Thyroid gland (tissue), 4 donors: Measurements from ENCODE around the gene HTR3E. TPM values are rescaled to one million over a fixed set of nuclear protein-coding genes. Genes with fewer than 3 reads are reported as not detected.
"Not testable (repeated sequence)": the region's sequence is repeated elsewhere in the genome, so short reads cannot be mapped to it uniquely, and the experiment has no call there.

ENCODE experiments used
- DNase-seq, 2 donors: peaks; one replicate each; pipeline ENCODE4 v3.0.0-alpha.2; 2019
- H3K27ac ChIP-seq, 3 donors: fragments of 200-600 bp; sonication (generic); 1 replicate in 2 of 3; 2 replicates in 1 of 3; pipeline ENCODE4 v1.5.1; 2016 to 2019; ENCODE audit warnings: mild to moderate bottlenecking in 1 of 3, moderate library complexity in 1 of 3
- H3K27me3 ChIP-seq: fragments of 200-600 bp; sonication (generic); one replicate; pipeline ENCODE4 v1.5.1; 2019
- H3K36me3 ChIP-seq, 2 donors: fragments of 200-600 bp; sonication (generic); one replicate each; pipeline ENCODE4 v1.5.1; 2016 to 2019
- H3K4me1 ChIP-seq, 2 donors: fragments of 200-600 bp; sonication (generic); one replicate each; pipeline ENCODE4 v1.5.1; 2017 to 2019
- H3K4me3 ChIP-seq, 3 donors: fragments of 200-600 bp; sonication (generic); replicated peaks in 1 of 3; 1 replicate in 2 of 3; 2 replicates in 1 of 3; pipeline ENCODE4 v1.5.1; 2016; ENCODE audit warnings: mild to moderate bottlenecking in 1 of 3
- H3K9me3 ChIP-seq: fragments of 200-600 bp; sonication (generic); one replicate; pipeline ENCODE4 v1.5.1; 2017
- CTCF ChIP-seq, 6 experiments: fragments of 200-600 bp in 3 of 6; fragments of 450-650 bp in 3 of 6; sonication (generic) in 3 of 6; IDR thresholded peaks; one replicate each; pipeline ENCODE4 v1.5.1; 2016 to 2019; ENCODE audit warnings: antibody characterized with exemption in 6 of 6, mild to moderate bottlenecking in 2 of 6, inconsistent platforms in 1 of 6, moderate library complexity in 1 of 6
- POLR2A ChIP-seq, 2 donors: fragments of 450-650 bp; IDR thresholded peaks; one replicate each; pipeline ENCODE4 v1.6.1; 2017; ENCODE audit warnings: antibody characterized with exemption in 2 of 2, mild to moderate bottlenecking in 2 of 2, moderate library complexity in 1 of 2
- WGBS, 2 donors: methylation state at CpG; one replicate each; pipeline ENCODE4 v1.1.5; 2017; 5-methylcytosine and 5-hydroxymethylcytosine counted together
- intact Hi-C: fragments of 100-400 bp; cut with DNase I; formaldehyde crosslinking; loops from one replicate; pipeline ENCODE4 v1.15.1; 2023
- total RNA-seq, 4 donors: library from RNA; depleted of rRNA; stranded (reverse); fragments of >200 nt; gene quantifications; one replicate each; pipeline ENCODE4 v1.2.3, GENCODE V29; 2016

Gene HTR3E
- total RNA-seq, 4 donors from 2014 or later: not detected

DNA sequence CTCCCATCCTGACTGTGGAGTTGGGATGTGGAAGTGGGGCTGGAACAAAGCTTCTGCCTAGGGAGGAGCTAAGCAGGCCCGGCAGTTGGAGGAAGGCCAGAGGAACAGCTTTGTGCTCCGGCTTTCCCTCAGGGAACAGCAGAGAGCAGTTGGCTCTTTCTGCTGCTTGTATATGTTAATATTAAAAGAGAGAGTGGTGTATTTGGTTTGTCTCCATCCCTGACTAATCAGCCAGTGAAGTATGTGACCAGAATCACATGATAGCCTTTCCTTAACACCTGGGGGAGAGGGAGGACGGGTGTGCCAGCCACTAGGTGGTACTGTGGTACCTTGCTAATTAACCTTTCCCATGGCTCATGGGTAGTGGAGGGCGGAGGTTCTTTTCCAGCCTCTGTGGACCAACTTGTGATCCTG lies 48.3 kb downstream of the HTR3E start:
- Histone ChIP-seq H3K4me3 (no peak overlapping the region), H3K27me3 (no peaks in the 10 kb centered on the region), H3K4me1 (no peaks in the 10 kb centered on the region), H3K36me3 (peaks cover 53 to 58% of the 10 kb centered on the region in 2 donors), H3K9me3 (no peaks in the 10 kb centered on the region), H3K27ac (no peak overlapping the region)
- 48 to 54% methylated on average over 4 of the region's 4 CpGs for WGBS, 2 donors
- TF ChIP-seq CTCF (IDR thresholded peaks at IDR 0.05) (peak in 3 of 6 experiments; percentile 45 to 50 (median 47)), POLR2A (IDR thresholded peaks at IDR 0.05) (no peak)
- intact Hi-C loops: loop anchor here (10.0 kb wide), 1 partner anchor 250 kb away; no protein-coding TSS in a partner anchor
- peak; percentile 51 to 55 for DNase-seq

DNA sequence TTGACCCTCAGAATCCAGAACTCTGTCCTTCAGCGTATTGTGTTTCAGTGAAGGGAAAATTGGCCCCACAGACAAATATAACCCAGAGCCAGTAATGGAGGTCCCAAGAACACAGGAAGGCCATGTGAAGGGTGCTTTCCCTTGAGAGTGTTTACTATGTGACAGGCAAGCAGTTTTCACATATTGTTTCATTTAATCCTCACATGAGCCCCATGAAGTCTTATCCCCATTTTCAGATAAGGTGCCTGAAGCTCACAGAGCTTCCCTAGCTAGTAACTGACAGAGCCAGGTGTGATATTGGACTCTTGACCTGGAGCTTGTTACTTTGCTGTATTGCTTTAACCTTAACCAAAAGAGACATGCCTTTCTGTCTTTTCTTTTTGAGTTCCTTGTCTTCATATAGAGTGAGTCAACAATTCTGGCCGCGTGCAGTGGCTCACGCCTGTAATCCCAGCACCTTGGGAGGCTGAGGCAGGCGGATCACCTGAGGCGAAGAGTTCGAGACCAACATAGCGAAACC lies 48.9 kb downstream of the HTR3E start:
- Histone ChIP-seq H3K9me3 (no peaks in the 10 kb centered on the region), H3K4me3 (no peak overlapping the region), H3K4me1 (no peaks in the 10 kb centered on the region), H3K27ac (no peak overlapping the region), H3K36me3 (peaks cover 46 to 52% of the 10 kb centered on the region in 2 donors), H3K27me3 (no peaks in the 10 kb centered on the region)
- intact Hi-C loops: loop anchor here (10.0 kb wide), 1 partner anchor 251 kb away; no protein-coding TSS in a partner anchor
- TF ChIP-seq POLR2A (IDR thresholded peaks at IDR 0.05): no peak
- DNase-seq: no peak
- 92 to 93% methylated on average over 8 of the region's 8 CpGs for WGBS, 2 donors

GRCh38 chr3:184148076-184148475 lies 51.2 kb downstream of the HTR3E start:
- H3K4me1 ChIP-seq: no peaks in the 10 kb centered on the region
- intact Hi-C loops: loop anchor here (10.0 kb wide), 1 partner anchor 253 kb away; no protein-coding TSS in a partner anchor
- no peaks in the 10 kb centered on the region for H3K9me3 ChIP-seq
- no peak overlapping the region for H3K27ac ChIP-seq
- 84 to 90% methylated on average over 3 of the region's 3 CpGs for WGBS, 2 donors
- no peak overlapping the region for H3K4me3 ChIP-seq
- DNase-seq: no peak
- H3K27me3 ChIP-seq: no peaks in the 10 kb centered on the region
- peaks cover 25 to 31% of the 10 kb centered on the region in 2 donors for H3K36me3 ChIP-seq
- no peak for TF ChIP-seq POLR2A (IDR thresholded peaks at IDR 0.05)
- no peak for TF ChIP-seq CTCF (IDR thresholded peaks at IDR 0.05)

- no peak for TF ChIP-seq CTCF (IDR thresholded peaks at IDR 0.05)
- no peak for TF ChIP-seq POLR2A (IDR thresholded peaks at IDR 0.05)
- no peak overlapping the region for H3K27ac ChIP-seq
- no peak for DNase-seq
- WGBS, 2 donors: 89 to 95% methylated on average over 6 of the region's 6 CpGs
- no peaks in the 10 kb centered on the region for H3K9me3 ChIP-seq
- H3K27me3 ChIP-seq: no peaks in the 10 kb centered on the region
- intact Hi-C loops: loop anchor here (10.0 kb wide), 1 partner anchor 254 kb away; no protein-coding TSS in a partner anchor
- H3K4me3 ChIP-seq: no peak overlapping the region
- peaks cover 15 to 20% of the 10 kb centered on the region in 2 donors for H3K36me3 ChIP-seq
- no peaks in the 10 kb centered on the region for H3K4me1 ChIP-seq
Observed at GRCh38 chr3:184149123-184149522, 52.3 kb downstream of the HTR3E start.

DNA sequence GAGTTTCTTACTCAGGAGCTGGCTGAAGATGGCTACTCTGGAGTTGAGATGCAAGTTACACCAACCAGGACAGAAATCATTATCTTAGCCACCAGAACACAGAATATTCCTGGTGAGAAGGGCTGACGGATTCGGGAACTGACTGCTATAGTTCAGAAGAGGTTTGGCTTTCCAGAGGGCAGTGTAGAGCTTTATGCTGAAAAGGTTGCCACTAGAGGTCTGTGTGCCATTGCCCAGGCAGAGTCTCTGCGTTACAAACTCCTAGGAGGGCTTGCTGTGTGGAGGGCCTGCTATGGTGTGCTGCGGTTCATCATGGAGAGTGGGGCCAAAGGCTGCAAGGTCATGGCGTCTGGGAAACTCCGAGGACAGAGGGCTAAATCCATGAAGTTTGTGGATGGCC lies 52.9 kb downstream of the HTR3E start:
- not testable (repeated sequence) for H3K9me3 ChIP-seq, H3K4me3 ChIP-seq, H3K27ac ChIP-seq, H3K4me1 ChIP-seq, H3K27me3 ChIP-seq, DNase-seq
- intact Hi-C loops: loop anchor here (10.0 kb wide), 2 partner anchors 135 to 255 kb away; partner anchors contain the start of gene ABCC5
- 74 to 75% methylated on average over 6 of the region's 6 CpGs for WGBS, 2 donors
- peaks cover 8 to 14% of the 10 kb centered on the region in 2 donors for H3K36me3 ChIP-seq

- no peaks in the 10 kb centered on the region for H3K27me3 ChIP-seq
- peak within 1 kb of the TSS; percentile 90 to 98 (median 94) for H3K4me3 ChIP-seq
- no peaks in the 10 kb centered on the region for H3K9me3 ChIP-seq
- H3K36me3 ChIP-seq: no peaks in the 10 kb centered on the region
- TF ChIP-seq POLR2A (IDR thresholded peaks at IDR 0.05) (peak in 1 of 2 donors; percentile 73), CTCF (IDR thresholded peaks at IDR 0.05) (no peak)
- H3K27ac ChIP-seq: peak within 1 kb of the TSS; percentile 78 to 89 (median 85)
- intact Hi-C loops: loop anchor here (10.0 kb wide), 1 partner anchor 140 kb away; the partner anchor contains the start of gene ABCC5
- WGBS, 2 donors: 1 to 15% methylated on average over 2 to 10 of the region's 84 CpGs
- H3K4me1 ChIP-seq: peaks cover 20 to 30% of the 10 kb centered on the region in 2 donors
- peak; percentile 73 to 75 for DNase-seq
Observed at GRCh38 chr3:184154885-184155643, 58.2 kb downstream of the HTR3E start, which contains the start of gene DVL3. TSS of gene DVL3 (plus strand) at chr3:184155377. CDS start at chr3:184155636, 259 bp downstream.
